Measurements from ENCODE around the gene MREG.
"Not testable (repeated sequence)": the region's sequence is repeated elsewhere in the genome, so short reads cannot be mapped to it uniquely, and the experiment has no call there.

Gene MREG

DNA sequence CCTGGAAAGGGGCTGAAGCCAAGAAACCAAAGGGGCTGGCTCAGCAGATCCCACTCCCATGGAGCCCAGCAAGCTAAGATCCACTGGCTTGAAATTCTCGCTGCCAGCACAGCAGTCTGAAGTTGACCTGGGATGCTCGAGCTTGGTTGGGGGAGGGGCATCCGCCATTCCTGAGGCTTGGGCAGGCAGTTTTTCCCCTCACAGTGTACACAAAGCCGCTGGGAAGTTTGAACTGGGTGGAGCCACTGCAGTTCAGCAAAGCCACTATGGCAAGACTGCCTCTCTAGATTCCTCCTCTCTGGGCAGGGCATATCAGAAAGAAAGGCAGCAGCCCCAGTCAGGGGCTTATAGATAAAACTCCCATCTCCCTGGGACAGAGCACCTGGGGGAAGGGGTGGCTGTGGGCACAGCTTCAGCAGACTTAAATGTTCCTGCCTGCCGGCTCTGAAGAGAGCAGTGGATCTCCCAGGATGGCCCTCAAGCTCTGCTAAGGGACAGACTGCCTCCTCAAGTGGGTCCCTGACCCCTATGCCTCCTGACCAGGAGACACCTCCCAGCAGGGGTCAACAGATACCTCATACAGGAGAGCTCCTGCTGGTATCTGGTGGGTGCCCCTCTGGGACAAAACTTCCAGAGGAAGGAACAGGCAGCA, 24.7 kb downstream of the MREG start:
- not testable (repeated sequence) for DNase-seq (ENCODE audit: low read depth)

- no peak for DNase-seq (ENCODE audit: low read depth)
Measured at GRCh38 chr2:215985257-215985656, 28.1 kb downstream of the MREG start.

DNA sequence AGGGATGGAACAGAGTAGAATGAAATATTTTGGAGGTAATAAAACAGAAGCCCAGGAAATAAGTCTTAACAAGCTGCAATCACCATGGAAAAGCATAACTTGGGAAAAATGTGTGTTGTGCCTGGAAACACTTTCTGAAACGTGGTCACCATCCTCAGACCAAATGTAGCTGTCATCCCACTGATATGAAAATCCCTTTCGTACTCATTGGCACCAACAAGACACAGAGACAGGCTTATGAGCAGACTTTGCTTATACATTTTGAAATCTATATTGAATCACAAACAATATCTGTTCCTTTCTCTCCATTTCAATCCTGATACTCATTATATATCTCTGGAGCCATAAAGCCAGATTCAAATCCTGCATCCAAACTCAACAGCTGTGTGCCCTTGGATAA, 28.7 kb downstream of the MREG start:
- no peak for DNase-seq (ENCODE audit: low read depth)

GRCh38 chr2:215983581-215984351, 29.6 kb downstream of the MREG start:
- DNase-seq (ENCODE audit: low read depth) = no peak

- peak; percentile 88 for DNase-seq (ENCODE audit: low read depth)
Measured at GRCh38 chr2:215982465-215982875, 30.9 kb downstream of the MREG start.

DNA sequence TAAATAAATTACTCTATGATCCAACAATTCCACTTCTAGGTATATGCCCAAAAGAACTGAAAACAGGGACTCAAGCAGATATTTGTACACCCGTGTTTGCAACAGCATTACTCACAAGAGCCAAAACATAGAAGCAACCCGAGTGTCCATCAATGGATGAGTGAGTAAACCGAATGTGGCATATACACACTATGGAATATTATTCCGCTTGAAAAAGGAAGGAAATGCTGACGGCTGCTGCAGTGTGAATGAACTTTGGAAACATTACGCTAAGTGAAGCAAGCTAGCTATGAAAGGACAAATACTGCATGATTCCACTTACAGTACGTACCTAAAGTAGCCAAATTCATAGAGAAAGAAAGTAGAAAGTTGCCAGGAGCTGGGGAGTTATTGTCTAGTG, 32.2 kb downstream of the MREG start:
- DNase-seq (ENCODE audit: low read depth) = no peak

DNA sequence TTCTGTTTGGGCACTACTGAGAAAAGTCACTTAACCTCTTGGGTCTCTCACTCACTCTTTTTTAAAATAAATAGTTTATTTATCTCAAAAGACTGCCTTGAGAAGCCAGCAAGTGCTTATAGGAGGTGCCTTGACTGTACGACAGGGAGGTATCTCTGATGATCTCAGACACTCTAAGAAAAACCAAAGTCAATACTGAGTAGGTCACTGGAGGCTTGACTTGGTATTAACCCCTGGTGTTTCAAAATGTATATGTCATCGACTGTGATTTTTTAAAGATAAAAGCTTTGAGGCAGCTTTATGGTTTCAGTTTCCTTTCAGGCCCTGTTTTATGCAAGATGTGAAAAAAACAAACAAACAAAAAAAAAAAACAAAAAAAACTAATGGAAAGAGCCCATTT, 33.7 kb downstream of the MREG start:
- no peak for DNase-seq (ENCODE audit: low read depth)

GRCh38 chr2:215974700-215975429, 38.5 kb downstream of the MREG start:
- DNase-seq (ENCODE audit: low read depth) = no peak

DNA sequence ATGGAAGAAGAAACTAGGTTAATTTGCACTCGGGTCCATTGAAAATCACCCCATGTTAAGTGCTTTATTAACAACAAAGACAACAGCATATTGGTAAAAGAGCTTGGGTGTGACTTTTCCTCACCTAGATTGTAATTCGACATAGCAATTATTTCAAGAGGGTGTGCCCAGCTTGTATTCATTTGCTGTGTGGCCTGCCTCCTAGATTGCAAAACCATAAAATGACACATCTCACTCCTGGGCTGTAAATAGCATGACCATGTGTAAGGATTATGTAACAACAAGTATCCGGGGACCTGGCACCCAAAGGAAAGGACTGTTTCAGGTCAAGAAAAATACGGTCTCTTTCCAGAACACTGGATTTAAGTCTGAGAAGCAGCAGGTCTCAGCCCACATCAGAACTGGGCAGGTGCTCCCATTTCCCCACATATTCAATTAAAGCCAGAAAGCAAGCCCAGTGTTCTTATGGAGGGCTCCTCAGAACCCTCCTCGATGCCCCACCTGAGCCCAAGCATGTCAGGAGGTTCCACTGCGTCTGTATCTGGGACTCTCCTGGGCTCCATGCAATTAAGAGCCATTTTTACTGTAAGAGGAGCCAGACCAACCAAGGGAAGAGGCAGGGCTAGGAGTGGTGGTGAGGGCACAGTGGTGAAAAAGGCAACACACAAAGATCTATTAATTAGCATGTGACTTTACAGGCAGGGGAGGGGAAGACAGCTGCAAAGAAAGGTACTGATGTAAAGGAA, 39.2 kb downstream of the MREG start:
- peak; percentile 36 for DNase-seq (ENCODE audit: low read depth)

DNA sequence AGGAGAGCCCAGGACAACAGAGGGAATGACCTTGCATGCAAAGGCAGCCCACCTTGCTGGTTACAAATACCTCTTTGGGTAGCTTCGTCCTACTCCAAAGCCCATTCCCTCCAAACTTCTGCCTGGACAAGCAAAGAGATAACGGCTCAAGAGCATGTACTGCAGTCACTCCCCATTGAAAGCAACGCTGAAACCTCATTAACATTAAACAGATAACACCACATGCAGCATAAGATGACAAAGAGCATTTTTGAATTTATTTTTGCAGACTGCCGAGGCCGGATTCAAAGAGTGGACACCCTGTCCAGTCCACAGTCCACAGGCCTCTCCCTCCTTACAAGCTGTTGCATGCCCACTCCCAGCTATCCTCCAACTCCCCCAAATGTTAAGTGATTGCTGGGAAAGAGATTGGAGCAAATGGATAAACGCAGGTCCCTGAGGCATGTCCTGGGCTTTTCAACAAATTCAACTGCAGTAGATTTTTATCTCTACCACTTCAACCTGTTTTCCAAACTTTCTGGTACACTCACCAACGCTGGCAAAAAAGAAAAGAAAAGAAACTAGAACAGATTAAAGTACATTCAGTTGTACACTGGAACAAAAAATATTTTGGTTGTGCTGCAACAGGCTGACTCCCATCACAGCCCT, 40.1 kb downstream of the MREG start:
- no peak for DNase-seq (ENCODE audit: low read depth)

- no peak for DNase-seq (ENCODE audit: low read depth)
Measured at GRCh38 chr2:215971671-215972070, 41.7 kb downstream of the MREG start.

DNA sequence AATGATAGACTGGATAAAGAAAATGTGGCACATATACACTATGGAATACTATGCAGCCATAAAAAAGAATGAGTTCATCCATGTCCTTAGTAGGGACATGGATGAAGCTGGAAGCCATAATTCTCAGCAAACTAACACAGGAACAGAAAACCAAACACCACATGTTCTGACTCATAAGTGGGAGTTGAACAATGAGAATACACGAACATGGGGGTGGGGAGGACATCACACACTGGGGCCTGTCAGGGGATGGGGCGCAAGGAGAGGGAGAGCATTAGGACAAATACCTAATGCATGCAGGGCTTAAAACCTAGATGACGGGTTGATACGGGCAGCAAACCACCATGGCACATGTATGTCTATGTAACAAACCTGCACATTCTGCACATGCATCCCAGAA, 42.5 kb downstream of the MREG start:
- not testable (repeated sequence) for DNase-seq (ENCODE audit: low read depth)

DNA sequence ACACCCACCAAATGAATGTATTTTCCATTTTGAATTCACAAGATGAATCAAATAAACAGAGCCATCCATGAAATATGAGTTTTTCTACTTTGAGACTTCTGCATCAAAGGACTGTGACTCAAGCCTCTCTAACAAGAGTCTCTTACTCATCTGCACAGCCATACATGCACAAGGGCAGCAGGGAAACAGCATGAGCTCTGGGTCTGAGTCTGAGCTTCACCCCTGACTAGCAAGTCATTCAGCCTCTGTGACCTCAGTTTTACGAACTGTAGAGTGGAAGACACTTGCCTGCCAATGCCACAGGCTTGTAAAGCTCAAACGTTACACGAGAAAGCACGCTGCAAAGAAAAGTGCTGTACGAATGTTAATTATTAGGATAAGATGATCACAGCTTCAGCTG, 42.9 kb downstream of the MREG start:
- DNase-seq (ENCODE audit: low read depth) = no peak

DNA sequence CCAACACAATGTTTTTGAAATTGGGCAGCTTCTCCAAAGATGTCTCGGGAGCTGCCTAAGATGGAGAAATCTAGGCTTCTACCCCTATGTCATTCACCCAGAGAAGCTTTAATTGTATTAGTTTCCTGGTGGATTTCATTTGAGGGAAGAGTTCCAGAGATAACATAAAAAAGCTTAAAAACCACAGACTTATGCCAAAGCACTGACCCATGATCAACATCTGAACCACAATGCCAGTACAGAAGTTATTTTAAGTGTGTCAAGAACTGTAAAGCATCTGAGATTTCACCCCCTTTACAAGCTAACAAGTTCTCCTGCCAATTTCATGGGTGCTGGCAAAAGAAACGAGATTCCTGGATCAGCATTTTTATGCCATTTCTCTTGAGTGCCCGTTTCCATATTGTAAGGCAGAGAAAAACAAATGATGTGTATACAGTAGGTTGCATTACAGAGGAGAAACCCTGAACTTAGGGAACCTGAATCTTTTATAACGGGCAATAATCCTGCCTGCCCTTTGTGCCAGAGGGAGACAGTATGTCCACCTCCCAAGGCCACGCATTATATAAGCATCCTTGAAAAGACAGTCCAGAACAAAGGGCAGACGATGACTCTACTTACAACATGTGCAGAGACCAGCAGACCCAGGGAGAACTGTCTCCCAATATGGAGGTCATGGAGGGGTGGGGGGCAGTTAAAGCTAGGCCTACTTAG, 44.1 kb downstream of the MREG start:
- no peak for DNase-seq (ENCODE audit: low read depth)

- DNase-seq (ENCODE audit: low read depth) = no peak
Measured at GRCh38 chr2:215968499-215968898, 44.9 kb downstream of the MREG start.

DNA sequence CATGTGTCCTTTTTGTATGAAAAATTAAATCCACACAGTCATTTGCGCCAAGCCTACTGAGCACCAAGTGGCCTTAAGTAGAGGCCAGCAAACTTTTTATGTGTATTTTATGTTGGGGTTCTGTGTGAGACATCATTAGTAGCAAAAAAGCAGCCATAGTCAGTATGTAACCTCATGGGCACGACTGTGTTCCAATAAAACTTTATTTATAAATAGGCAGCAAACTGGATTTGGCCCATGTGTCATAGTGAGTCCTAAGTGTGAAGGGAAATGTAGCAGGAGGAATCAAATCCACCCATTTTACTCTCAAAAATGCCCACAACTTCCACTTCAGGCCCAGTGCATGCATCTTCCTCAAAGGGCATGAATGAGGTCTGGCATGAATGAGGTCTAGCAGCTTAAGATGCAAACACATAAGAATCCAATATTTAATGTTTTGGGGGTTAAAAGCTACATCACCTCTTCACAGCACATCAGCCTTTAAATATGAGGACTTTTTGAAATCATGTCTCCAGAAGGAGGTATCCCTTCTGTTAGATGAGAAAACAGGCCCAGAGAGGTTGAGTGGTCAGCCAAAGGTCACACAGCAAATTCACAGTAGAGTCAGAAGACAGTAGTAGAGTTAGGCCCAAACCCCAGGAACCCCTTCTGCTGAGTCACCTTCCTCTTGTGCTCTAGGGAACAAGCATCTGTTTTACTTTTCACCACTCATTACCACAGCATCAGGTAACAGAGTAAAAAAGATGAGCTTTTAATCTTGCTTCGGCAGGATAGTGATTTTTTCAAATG, 45.6 kb downstream of the MREG start:
- no peak for DNase-seq (ENCODE audit: low read depth)

GRCh38 chr2:215966951-215967350, 46.4 kb downstream of the MREG start:
- DNase-seq (ENCODE audit: low read depth) = no peak

DNA sequence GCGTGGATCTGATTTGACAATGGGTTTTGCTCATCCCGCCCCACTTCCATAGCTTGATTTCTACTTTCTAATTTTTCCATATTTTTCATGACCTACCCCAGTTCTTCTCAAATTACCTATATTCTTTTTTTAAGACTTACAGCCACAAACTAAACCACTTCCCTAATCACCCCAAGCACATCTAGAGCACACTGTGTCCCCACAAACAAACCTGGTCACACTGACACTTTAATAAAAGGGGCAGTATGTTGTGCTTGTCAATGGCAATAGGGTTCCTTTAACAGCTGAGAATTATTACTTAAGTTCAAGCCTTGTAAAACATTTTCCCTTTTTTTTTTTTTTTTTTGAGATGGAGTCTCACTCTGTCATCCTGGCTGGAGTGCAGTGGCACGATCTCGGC, 47.1 kb downstream of the MREG start:
- DNase-seq (ENCODE audit: low read depth) = no peak

- no peak for DNase-seq (ENCODE audit: low read depth)
Measured at GRCh38 chr2:215965532-215966165, 47.7 kb downstream of the MREG start.

- no peak for DNase-seq (ENCODE audit: low read depth)
Measured at GRCh38 chr2:215961981-215962380, 51.4 kb downstream of the MREG start.
